ENCODE results near the gene DLEC1. TPM values are rescaled to one million over a fixed set of nuclear protein-coding genes. Genes with fewer than 3 reads are reported as not detected.

DLEC1 gene
- total and polyA plus RNA-seq, 2 donors (not counting 1 experiment from before 2014, with no cell fraction given): 0.52 to 2.1 TPM

- H4K20me1 ChIP-seq (ENCODE audit: control insufficient read depth, insufficient read depth, low read length, poor library complexity, severe bottlenecking): no peaks in the 10 kb centered on the region
- ATAC-seq (ENCODE audit: low read depth): no peak
- POLR2A ChIA-PET: interaction anchor here (1.2 kb wide), 1 partner anchor 9 kb away, joined by 4 read pairs; the partner anchor contains the start of gene DLEC1
- Mint-ChIP-seq H3K4me3 (peak overlapping the region; percentile 67), H3K4me1 (peaks cover 17% of the 10 kb centered on the region), H3K27ac (no peak overlapping the region), H3K9me3 (ENCODE audit: insufficient read depth) (no peaks in the 10 kb centered on the region), H3K27me3 (peaks cover 43% of the 10 kb centered on the region)
- peak overlapping the region; percentile 55 for H2AFZ ChIP-seq (ENCODE audit: insufficient read depth, low read depth, low read length, poor library complexity, severe bottlenecking)
- H3K4me2 ChIP-seq (replicated peaks; ENCODE audit: low read depth, low read length, poor library complexity, severe bottlenecking): peak overlapping the region; percentile 88
- peaks cover 0 to 56% (median 23%) of the 10 kb centered on the region in 4 experiments for H3K27me3 ChIP-seq (replicated peaks in 1 of 4; ENCODE audit: control extremely low read depth in 1 of 4, control insufficient read depth in 3 of 4, insufficient read depth in 4 of 4, low read length in 3 of 4)
- peaks cover 0 to 19% (median 0%) of the 10 kb centered on the region in 3 donors for H3K9me3 ChIP-seq (ENCODE audit: control extremely low read depth in 1 of 3, control insufficient read depth in 2 of 3, insufficient read depth in 1 of 3, low read length in 2 of 3)
- peaks cover 24 to 29% of the 10 kb centered on the region in 2 donors for H3K4me1 ChIP-seq (ENCODE audit: control insufficient read depth in 2 of 2, insufficient read depth in 2 of 2, low read length in 2 of 2)
- DNase-seq: no peak
- H3K79me2 ChIP-seq (ENCODE audit: control insufficient read depth, insufficient read depth, low read length): no peaks in the 10 kb centered on the region
- intact Hi-C loops (cut with micrococcal nuclease): no loop called here
- peak overlapping the region; percentile 12 to 56 (median 50) for H3K4me3 ChIP-seq (ENCODE audit: control extremely low read depth in 1 of 5, extremely low read depth in 1 of 5, insufficient read depth in 1 of 5, low read depth in 2 of 5, low read length in 4 of 5)
- peak overlapping the region; percentile 56 for H3K9ac ChIP-seq (ENCODE audit: low read length)
- 50% methylated on average over 5 of the region's 8 CpGs for WGBS (ENCODE audit: insufficient coverage)
- H3K27ac ChIP-seq (ENCODE audit: low read length in 2 of 2): no peak overlapping the region
- CTCF ChIA-PET: interaction anchor here (1.0 to 2.4 kb wide), 2 partner anchors 8 to 466 kb away, joined by 3 to 7 read pairs; partner anchors contain the start of genes DLEC1 and EXOG
- TF ChIP-seq EZH2 (IDR thresholded peaks at IDR 0.05; ENCODE audit: borderline replicate concordance, insufficient read depth, low read depth, low read length, poor library complexity, severe bottlenecking) (no peak), CTCF (IDR thresholded peaks at IDR 0.05) (no peak)
- no peaks in the 10 kb centered on the region for H3K36me3 ChIP-seq (replicated peaks in 1 of 2; ENCODE audit: control extremely low read depth in 1 of 2, control insufficient read depth in 1 of 2, extremely low read depth in 1 of 2, insufficient read depth in 2 of 2, low read length in 1 of 2)
Observed at GRCh38 chr3:38030126-38031021, 8.6 kb upstream of the DLEC1 start.

All from B cell (primary cell).